Right forelimb (tissue), 1 donor: Measurements from ENCODE around the gene RALGPS1.

Source experiments
- DNase-seq: peaks from one replicate; pipeline ENCODE4 v3.0.0-alpha.2; 2018

The RALGPS1 gene

GRCh38 chr9:127055745-127056402 is 141.3 kb downstream of the RALGPS1 start:
- DNase-seq, result no peak

DNA sequence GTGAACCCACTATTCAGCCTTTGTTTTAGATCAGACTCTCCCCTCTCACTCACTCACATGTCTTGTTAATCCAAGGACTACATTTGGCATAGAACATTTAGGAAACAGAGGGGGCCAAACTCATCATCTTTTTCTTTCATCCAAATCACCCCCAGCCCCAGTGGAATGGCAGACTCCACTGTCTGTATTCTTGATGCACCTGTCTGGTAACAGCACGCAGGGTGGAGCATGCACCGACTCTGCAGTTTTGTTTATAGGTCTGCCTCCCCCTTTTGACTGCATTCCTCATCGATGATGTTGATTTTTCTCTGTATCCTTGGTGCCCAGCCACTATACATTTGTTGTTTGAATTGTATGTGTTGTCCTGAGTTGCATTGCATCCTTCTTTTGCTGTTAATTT is 141.9 kb downstream of the RALGPS1 start:
- no peak for DNase-seq

GRCh38 chr9:127058011-127058644 is 143.5 kb downstream of the RALGPS1 start:
- DNase-seq, result no peak

- no peak for DNase-seq
Observed at GRCh38 chr9:127058645-127059021, 144.1 kb downstream of the RALGPS1 start.

DNA sequence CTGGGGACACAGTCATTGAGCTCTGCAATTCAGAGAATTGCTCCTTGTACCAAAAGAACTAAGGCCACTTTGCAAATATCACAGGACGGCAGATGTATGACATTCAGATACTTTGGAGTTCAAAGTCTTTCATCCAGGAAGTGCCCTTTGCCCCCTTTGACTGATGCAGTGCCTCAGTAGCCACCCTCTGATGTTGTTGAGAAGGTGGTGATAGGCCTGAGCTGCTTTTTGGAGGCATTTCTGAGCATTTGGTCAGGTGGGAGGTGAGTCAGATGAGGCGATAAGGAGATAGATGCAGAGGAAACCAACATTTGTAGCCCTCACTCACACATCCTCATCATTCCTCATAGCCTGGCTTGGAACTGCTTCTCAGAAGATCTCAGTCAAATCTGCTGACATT is 144.4 kb downstream of the RALGPS1 start:
- DNase-seq, result no peak

DNA sequence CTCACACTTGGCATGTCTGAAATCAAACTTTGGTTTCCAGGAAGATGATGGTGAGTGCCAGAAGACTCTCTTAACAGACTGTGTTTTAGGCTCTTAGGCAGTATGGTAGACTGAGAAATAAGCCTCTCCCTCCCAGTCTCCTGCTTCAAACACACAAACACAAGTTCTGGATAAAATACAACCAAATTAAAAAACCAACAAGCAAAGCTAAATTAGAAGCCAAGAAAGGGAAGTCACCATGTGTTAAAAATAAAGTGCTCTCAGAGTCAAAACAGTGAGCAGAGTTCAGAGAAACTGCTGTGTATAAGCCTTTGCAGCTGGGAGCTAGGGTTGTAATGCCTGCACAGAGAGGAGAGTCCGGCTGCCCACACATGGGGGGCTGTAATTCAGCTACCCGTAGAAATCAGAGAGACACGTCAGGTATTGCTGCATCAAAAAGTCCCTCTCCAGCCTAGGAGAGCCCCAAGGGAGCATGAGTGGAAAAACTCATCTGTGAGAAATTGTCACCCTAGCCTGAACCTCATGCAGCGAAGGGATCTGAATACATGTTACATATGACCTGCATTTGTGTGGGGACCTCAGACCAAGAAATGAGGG is 145.3 kb downstream of the RALGPS1 start:
- no peak for DNase-seq

DNA sequence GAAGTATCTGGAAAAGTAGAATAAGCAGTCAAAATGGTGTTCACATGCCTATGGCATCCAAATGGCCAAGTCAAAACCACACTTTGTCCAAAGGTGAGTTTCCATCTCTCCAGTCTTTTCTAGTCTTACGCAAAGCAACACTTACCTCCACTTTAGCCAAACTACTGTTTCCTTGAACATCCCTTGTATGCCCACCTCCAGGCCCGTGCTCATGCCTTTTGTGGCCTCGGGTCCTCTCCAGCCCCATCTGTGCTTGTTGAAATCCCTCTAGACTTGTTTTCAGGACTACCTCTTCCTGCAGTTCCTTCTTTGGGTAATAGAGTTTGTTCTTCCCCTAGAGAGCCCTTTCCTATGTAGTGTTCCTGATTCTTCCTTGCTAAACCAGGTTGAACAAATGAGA is 146.8 kb downstream of the RALGPS1 start:
- DNase-seq, result no peak

DNA sequence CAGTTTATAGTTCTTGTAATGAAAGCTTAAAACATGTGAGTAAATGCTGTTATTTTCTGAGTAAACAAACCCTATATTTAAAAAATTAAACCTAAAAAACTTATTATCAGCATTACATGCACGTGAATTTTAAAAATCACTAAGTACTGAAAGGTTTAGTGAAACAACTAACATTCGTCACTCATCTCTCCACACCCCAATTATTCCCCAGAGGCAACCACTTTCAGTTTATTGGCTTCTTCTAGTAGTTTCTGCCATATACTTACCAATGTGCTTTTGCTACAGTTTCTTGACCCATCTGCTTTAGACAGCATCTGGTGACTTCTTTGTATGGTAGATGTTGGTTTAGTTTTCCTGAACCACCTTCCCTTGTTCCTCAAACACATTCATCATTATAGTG is 149.8 kb downstream of the RALGPS1 start:
- no peak for DNase-seq

DNA sequence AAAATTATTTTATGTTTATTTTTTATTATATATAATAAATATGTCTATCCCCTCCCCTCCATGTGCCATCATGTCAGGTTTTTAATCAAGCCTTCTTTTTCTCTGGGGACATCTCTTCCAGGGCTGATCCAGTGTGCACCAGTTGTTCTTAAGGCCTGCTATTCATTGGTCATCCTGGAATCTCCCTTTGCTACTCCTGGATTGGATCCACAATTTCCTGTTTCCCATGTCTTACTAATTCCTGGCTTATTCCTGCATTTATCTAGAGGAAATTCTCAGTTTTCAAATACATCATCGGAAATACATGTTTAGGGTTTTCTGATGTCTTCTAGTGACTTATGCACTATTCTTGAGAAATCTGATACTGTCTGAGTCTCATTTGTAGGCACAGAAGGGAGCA is 151.0 kb downstream of the RALGPS1 start:
- DNase-seq, result no peak

DNA sequence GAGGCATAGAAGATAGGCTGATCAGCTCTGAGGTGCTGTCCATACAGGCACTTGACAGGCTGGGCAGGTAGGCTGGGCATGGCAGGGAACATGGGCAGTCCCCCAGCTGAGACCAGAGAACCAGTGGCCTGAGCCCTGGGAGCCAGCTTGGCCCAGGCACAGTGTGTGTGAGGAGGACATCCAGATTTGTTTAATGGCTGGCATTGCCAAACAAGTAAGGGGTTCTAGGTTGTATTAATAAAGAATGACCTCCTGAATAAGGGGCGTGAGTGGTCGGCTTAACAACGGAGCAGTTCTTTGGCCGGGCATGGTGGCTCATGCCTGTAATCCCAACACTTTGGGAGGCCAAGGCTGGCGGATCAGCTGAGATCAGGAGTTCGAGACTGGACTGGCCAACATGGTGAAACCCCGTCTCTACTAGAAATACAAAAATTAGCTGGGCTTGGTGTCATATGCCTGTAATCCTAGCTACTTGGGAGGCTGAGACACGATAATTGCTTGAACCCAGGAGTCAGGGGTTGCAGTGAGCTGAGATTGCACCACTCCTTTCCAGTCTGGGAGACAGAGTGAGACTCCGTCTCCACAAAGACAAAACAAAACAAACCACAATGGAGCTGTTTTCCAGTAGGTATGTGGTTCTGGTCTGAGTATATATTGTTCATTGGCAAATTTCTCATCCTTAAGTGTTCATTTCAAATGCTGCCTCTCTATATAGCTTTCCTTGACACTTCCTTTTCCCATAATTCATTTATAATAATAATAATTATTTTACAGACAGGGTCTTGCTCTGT is 151.7 kb downstream of the RALGPS1 start:
- DNase-seq, result no peak

DNA sequence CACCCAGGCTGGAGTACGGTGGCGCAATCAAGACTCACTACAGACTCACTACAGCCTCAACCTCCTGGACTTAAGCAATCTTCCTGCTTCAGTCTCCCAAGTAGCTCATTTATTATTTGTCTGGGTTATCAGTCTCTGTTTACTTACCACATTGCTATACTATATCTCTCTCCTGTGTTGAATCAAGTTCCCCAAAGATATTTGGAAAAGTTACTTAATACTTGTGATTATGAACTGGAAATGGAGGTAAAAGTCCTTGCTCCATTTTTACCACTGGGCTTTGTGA is 152.2 kb downstream of the RALGPS1 start:
- DNase-seq, result no peak

GRCh38 chr9:127067603-127068220 is 153.1 kb downstream of the RALGPS1 start:
- DNase-seq, result no peak

DNA sequence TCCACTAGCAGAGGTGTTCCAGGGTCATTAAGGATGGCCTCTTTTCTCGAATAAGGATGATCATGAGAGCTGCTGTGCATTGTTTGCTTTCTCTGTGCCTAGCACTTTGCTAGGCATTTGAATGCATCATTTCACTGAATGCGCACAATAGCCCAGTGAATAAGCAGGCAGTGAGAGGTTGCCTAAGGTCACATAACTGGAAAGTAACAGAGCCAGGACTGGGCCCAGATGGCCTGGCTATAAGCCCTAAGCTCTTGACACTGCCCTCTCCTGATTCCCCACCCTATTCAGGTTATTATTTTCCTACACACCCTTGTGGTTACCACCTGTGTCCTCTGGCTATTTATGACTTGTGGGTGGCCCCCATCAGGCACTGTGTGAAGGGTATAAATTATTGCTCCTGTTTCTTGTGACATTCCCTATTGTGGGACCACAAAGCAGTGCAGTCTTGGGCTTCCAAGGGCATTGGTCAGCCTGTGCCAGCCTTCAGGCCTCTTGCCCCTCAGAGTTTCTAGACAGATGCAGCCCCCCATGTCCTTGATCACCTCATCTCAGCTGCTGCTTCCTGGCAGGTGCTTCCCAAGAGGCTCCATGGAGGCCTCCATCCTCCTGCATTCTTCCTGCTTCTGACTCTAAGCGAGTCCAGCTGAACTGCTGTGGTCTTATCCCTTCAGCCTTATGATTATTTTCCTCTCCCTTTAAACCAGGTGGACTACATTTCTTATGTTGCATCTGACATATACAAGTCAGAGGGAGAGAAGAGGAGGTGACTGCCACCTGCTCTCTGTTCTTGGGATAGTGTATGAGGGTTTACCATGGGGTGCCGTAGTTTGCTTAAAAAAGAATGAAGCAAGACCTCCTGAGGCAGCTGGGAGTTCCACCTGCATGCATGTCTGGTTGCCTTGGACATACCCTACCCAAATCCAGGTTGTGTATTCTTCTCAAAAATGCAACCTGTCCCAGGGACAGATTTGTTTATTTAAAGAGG is 160.3 kb downstream of the RALGPS1 start:
- DNase-seq, result no peak

- no peak for DNase-seq
Observed at GRCh38 chr9:127075624-127076372, 161.2 kb downstream of the RALGPS1 start.

DNA sequence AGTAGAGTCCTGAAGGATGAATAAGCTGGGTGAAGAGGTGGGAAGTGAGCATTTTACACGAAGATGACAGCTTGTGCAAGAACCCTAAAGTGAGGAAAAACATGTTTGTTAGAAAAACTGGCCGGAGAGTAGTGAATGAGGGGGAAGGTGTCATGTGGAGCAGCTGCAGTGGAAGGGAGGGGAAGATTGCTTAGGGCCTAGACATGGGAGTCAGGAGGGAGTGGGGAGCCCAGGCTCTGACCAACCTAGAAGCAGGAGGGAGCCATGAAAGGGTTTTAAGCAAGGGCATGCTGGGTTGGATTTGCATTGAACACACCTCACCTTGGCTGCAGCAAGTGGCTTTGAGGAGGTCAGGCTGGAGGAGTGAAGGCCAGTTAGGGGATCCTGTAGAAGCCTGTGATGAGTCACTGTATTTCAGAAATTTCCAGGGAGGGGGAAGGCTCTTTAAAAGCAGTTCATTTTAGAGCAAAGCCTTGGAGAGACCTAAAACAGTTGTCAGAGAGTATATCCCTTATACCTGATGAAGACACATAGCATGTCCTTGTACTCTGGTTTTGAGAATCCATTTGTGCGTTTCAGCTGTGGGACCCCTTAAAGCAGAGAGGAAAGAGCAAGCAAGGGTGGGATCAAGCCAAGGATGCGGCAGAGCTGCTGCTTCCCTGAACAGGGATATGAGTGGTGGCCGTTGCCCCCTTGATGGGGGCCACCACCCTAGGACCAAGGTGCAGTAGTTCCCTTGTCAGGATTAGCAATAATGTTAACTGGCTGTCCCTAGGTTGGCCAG is 162.5 kb downstream of the RALGPS1 start:
- no peak for DNase-seq

GRCh38 chr9:127077644-127077946 is 163.0 kb downstream of the RALGPS1 start:
- no peak for DNase-seq

DNA sequence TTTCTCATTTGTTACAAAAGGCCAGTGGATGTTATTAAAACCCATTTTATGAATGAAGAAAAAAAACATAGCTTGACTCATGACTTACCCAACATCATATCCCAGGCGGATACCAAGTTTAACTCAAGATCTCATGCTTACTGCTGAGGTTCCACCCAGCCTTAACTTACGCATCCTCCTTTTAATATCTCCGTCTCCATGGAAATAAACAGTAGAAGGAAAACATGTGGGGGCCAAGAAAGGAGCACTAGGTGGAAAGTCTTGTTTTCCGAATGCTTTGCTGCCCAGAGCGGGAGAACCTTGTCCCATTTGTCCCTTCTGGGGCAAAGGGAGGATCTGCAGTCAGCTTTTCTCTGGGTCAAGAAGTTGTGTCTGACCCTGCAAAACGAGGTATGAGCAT is 163.8 kb downstream of the RALGPS1 start:
- DNase-seq, result no peak

- DNase-seq, result no peak
Observed at GRCh38 chr9:127078988-127079387, 164.4 kb downstream of the RALGPS1 start.

DNA sequence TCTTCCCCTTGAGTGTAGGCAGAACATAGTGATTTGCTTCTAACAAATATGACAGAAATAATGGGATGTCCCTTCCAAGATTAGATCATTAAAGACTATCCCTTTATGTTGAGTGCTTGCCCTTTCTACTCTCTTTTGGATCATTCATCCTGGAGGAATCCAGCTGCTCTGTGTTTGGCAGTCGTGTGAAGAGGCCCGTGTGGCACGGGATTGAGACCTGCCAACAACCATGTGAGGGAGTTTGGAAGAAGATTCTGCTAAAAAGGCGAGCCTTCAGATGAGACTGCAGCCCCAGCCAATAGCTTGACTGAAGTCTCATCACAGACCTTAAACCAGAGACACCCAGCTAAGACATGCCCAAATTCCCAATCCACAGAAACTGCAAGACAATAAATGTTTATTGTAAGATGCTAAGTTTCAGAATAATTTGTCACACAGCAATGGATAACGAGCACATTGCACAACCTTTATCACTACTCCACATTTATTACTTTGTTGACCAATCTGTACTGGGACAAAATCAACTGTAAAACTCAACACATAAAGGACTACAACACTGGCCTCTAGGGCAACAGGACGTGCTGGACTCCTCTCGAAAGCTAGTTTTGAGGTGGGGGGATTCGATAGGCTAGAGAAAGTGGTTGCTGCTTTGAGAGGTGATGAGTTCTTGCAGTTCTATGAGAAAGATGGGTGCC is 165.0 kb downstream of the RALGPS1 start:
- no peak for DNase-seq
